Endothelial cell (in vitro differentiated cells): Measurements from ENCODE around the gene ZSCAN2. TPM values are rescaled to one million over a fixed set of nuclear protein-coding genes. Genes with fewer than 3 reads are reported as not detected.

ENCODE experiments used
- DNase-seq: peaks from one replicate; pipeline ENCODE4 v3.0.0; 2021; ENCODE audit warnings: low spot score
- H3K27ac Mint-ChIP-seq: one replicate; pipeline ENCODE4 v1.8.0; 2021; ENCODE audit warnings: mixed read lengths, inconsistent platforms; ENCODE audit not compliant: unreplicated experiment
- H3K27me3 Mint-ChIP-seq: one replicate; pipeline ENCODE4 v1.8.0; 2021; ENCODE audit warnings: mild to moderate bottlenecking, moderate library complexity, mixed read lengths, inconsistent platforms; ENCODE audit not compliant: unreplicated experiment
- H3K36me3 Mint-ChIP-seq: one replicate; pipeline ENCODE4 v1.8.0; 2021; ENCODE audit warnings: mild to moderate bottlenecking, low read depth, mixed read lengths, inconsistent platforms; ENCODE audit not compliant: unreplicated experiment
- H3K4me1 Mint-ChIP-seq: one replicate; pipeline ENCODE4 v1.8.0; 2021; ENCODE audit warnings: mild to moderate bottlenecking, mixed read lengths, inconsistent platforms; ENCODE audit not compliant: unreplicated experiment
- H3K4me3 Mint-ChIP-seq: one replicate; pipeline ENCODE4 v1.8.0; 2021; ENCODE audit warnings: mild to moderate bottlenecking, mixed read lengths, inconsistent platforms; ENCODE audit not compliant: unreplicated experiment
- H3K9me3 Mint-ChIP-seq: one replicate; pipeline ENCODE4 v1.8.0; 2021; ENCODE audit warnings: mixed read lengths, inconsistent platforms; ENCODE audit not compliant: unreplicated experiment
- total RNA-seq: library from RNA; stranded (reverse); fragmentation: NEBNext Ultra II Directional; extraction: Animal tissue kit (Norgen Biotek cat#: 25700); gene quantifications from one replicate; pipeline ENCODE4 v1.2.1, GENCODE V29; 2021; ENCODE audit not compliant: unreplicated experiment
- TF ChIP-seq, protein P1 (sequence below): fragments of 200-600 bp; sonication (generic); IDR thresholded peaks from one replicate; pipeline ENCODE4 v1.5.0; 2021; ENCODE audit warnings: antibody characterized with exemption; ENCODE audit not compliant: unreplicated experiment

ZSCAN2 gene
- total RNA-seq, 1 donor from 2014 or later, result 22.0 TPM

DNA sequence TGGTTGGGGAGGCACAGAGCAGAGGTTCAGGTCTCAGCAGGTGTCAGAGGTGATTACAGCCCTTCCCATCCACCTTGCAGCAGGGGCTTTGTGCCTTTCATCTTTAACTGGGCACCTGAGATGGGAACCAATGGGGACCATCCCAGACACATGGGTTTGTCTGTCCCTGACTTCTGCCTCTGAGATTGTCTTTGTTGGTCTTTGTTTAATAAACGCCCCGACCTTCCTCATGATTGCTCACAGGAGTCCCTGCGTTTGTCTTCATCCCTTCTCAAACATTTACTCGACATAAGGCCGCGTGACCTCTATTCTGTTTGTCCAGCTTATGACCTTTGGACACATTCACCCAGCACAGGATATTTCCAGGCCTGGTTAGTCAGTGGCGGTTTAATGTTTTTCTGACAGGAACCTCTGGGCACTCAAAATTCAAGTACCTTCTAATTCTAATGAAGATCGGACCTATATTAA lies 5.9 kb downstream of the ZSCAN2 start:
- H3K4me1 Mint-ChIP-seq, result peaks cover 34% of the 10 kb centered on the region
- no peak overlapping the region for H3K4me3 Mint-ChIP-seq
- H3K36me3 Mint-ChIP-seq, result peaks cover 54% of the 10 kb centered on the region
- H3K27me3 Mint-ChIP-seq, result peaks cover 3% of the 10 kb centered on the region
- DNase-seq, result no peak
- TF ChIP-seq, protein P1, sequence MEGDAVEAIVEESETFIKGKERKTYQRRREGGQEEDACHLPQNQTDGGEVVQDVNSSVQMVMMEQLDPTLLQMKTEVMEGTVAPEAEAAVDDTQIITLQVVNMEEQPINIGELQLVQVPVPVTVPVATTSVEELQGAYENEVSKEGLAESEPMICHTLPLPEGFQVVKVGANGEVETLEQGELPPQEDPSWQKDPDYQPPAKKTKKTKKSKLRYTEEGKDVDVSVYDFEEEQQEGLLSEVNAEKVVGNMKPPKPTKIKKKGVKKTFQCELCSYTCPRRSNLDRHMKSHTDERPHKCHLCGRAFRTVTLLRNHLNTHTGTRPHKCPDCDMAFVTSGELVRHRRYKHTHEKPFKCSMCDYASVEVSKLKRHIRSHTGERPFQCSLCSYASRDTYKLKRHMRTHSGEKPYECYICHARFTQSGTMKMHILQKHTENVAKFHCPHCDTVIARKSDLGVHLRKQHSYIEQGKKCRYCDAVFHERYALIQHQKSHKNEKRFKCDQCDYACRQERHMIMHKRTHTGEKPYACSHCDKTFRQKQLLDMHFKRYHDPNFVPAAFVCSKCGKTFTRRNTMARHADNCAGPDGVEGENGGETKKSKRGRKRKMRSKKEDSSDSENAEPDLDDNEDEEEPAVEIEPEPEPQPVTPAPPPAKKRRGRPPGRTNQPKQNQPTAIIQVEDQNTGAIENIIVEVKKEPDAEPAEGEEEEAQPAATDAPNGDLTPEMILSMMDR, result no peak
- H3K27ac Mint-ChIP-seq, result no peak overlapping the region
- no peaks in the 10 kb centered on the region for H3K9me3 Mint-ChIP-seq

DNA sequence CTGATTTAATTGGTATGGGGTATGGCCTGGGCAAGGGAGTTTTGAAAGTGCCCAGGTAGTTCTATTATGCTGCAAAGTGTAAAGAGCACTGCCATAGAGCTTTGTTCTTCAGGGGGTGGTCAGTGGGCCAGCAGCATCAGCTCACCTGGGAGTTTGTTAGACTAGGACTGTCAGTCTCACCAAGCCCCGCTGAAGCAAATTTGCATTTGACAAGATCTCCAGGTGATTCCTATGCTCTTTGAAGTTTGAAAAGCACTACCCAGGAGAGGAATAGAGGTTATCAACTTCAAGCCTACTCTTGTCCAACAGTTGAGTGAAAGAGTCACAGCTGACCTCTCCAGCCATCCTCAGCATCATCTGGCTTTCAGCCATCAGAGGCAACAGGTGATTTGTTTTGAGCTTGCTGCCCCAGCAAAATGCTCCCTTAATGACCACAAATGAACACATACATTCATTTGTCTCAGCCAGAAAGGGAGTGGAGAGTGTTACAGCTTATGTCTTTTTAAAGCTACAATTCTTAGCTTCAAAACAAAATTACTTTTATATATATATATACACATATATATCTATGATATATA lies 8.0 kb downstream of the ZSCAN2 start:
- DNase-seq, result no peak
- Mint-ChIP-seq H3K9me3 (no peaks in the 10 kb centered on the region), H3K27ac (no peak overlapping the region), H3K4me1 (peaks cover 20% of the 10 kb centered on the region), H3K27me3 (no peaks in the 10 kb centered on the region), H3K4me3 (no peak overlapping the region), H3K36me3 (peaks cover 55% of the 10 kb centered on the region)
- TF ChIP-seq, protein P1, result no peak

DNA sequence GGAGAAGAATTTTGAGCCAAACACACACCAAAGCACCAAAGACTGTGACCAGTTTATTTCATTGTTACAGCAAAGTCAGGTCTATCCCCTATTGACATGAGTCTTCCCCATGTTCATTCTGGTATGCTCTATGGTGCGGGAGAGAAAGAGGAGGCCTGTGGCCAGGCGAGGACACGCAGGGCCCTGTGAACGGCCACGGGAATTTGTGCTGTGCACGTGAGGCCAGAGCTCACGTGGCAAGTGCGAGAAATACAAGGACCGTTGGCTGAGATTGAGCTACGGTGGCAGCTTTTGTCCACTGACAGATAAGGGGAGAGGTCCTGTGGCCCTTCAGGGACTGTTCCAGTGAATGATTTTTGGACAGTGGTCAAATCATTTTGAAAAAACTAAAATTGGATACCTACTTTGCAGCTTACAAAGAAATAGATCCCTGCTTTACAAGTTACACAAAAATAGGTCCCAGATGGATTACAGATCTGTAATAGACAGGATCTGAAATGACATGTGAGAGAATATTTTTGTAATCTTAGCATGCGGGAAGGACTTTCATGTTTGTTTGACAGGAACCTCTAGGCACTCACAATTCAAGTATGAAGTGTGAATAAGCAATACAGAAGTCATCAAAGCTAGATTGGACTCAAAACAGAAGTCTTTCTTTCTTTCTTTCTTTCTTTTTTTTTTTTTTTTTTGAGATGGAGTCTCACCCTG lies 9.2 kb downstream of the ZSCAN2 start:
- H3K36me3 Mint-ChIP-seq, result peaks cover 58% of the 10 kb centered on the region
- H3K4me3 Mint-ChIP-seq, result peak overlapping the region; percentile 35
- no peaks in the 10 kb centered on the region for H3K27me3 Mint-ChIP-seq
- TF ChIP-seq, protein P1, result no peak
- peaks cover 14% of the 10 kb centered on the region for H3K4me1 Mint-ChIP-seq
- H3K27ac Mint-ChIP-seq, result no peak overlapping the region
- DNase-seq, result no peak
- H3K9me3 Mint-ChIP-seq, result no peaks in the 10 kb centered on the region

DNA sequence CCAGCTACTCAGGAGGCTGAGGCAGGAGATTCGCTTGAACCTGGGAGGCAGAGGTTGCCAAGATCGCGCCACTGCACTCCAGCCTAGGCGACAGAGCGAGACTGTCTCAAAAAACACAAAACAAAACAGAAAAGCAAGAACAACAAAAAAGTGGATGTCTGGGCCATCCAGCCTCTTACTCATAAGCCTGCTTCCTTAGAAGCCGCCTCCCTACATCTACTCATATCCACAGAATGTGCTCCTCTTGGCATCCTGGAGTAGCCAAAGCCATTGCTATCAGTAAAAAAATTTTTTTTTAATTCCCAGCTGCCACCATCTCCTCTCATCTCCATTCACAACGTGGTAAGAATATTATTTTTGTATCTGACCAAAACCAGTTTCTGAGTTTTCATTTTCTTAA lies 10.8 kb downstream of the ZSCAN2 start:
- TF ChIP-seq, protein P1, result no peak
- DNase-seq, result no peak
- Mint-ChIP-seq H3K4me1 (peaks cover 13% of the 10 kb centered on the region), H3K4me3 (no peak overlapping the region), H3K9me3 (no peaks in the 10 kb centered on the region), H3K27ac (no peak overlapping the region), H3K27me3 (no peaks in the 10 kb centered on the region), H3K36me3 (peaks cover 47% of the 10 kb centered on the region)

DNA sequence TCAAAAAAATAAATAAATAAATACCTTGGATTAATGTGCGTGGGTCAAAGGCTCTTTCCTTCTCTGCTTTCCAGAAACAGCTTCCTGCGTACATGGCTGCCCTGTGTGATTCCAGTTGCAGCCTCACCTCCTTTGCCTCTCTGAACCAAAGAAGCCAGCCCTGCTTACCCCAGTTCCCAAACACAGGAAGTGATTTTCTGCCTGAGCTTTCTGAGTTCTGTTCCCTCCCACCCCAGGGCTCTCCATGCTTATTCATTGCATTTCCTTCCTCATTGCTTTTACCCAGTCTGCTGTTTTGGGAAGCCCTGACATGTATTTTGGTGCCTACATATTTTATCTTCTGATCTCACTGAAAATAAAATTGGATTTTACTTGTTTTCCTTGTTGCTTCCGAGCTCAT lies 15.4 kb downstream of the ZSCAN2 start:
- Mint-ChIP-seq H3K27ac (no peak overlapping the region), H3K4me3 (peak overlapping the region; percentile 67), H3K36me3 (peaks cover 44% of the 10 kb centered on the region), H3K27me3 (peaks cover 2% of the 10 kb centered on the region), H3K4me1 (peaks cover 18% of the 10 kb centered on the region), H3K9me3 (peaks cover 13% of the 10 kb centered on the region)
- no peak for DNase-seq
- TF ChIP-seq, protein P1, result no peak
